A549 treated with GW870086 at 1 μM for 4 hours (cell line): Measurements from ENCODE around the gene C1QB. TPM values are rescaled to one million over a fixed set of nuclear protein-coding genes. Genes with fewer than 3 reads are reported as not detected.

ENCODE experiments used
- total RNA-seq: library from RNA; stranded (reverse); fragments of 200-300 nt; extraction: Qiagen RNA extraction; gene quantifications from 5 replicates; pipeline ENCODE4 v1.2.3, GENCODE V29; 2022; ENCODE audit warnings: low read depth

Gene C1QB
- not detected in 5 replicates for total RNA-seq

GRCh38 chr1:22652881-22653316, at the start of gene C1QB:
Gene C1QB, plus strand, starts transcription at chr1:22653236. Its CDS starts 6,227 bp downstream, at chr1:22659463.

GRCh38 chr1:22636353-22636752, 16.7 kb upstream of the C1QB start, which contains the start of gene C1QA:
Gene C1QA, plus strand, starts transcription at chr1:22636628. Its CDS starts 989 bp downstream, at chr1:22637617.

GRCh38 chr1:22643381-22643780, 9.7 kb upstream of the C1QB start, which contains the start of gene C1QC:
Gene C1QC, plus strand, starts transcription at chr1:22643633. Its CDS starts 391 bp downstream, at chr1:22644024.

DNA sequence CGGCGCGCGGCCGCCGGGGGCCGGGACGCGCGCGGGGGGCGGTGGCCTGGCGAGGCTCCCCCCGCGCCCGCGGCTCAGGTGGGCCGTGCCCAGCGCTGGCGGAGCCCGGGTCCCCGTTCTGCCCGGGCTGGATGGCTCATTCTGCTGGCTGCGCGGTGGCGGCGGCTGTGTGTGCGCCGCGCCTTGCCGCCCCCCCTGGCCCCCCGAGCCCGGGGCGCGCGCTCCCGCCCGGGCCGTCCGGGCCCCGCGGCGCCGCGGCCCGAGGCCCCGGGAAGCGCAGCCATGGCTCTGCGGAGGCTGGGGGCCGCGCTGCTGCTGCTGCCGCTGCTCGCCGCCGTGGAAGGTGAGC, 57.6 kb downstream of the C1QB start, which contains the start of gene EPHB2:
TSS of gene EPHB2 (plus strand) at position 139 of the 349 bp plus-strand sequence. CDS start at position 283, 144 bp downstream.

Other genes with a start within 250 kb of the C1QB start
- gene ZBTB40, start 201.4 kb upstream of the C1QB start, total RNA-seq = 4.6 to 5.4 TPM (median 4.9 TPM) in 5 replicates
- 0.03 to 0.09 TPM (median 0.09 TPM) in 3 of 5 replicates, not detected in the others for gene EPHA8, start 89.7 kb upstream of the C1QB start, total RNA-seq
- gene C1QA, start 16.6 kb upstream of the C1QB start, total RNA-seq = not detected in 5 replicates
- not detected in 5 replicates for gene C1QC, start 9.6 kb upstream of the C1QB start, total RNA-seq
- 34.2 to 44.3 TPM (median 39.2 TPM) in 5 replicates for gene EPHB2, start 57.6 kb downstream of the C1QB start, total RNA-seq